SK-N-MC (cell line): Measurements from ENCODE around the gene DAB2.

Experiments used
- EZH2 ChIP-seq: fragments of 200-600 bp; sonication (generic); IDR thresholded peaks from one replicate; pipeline ENCODE4 v1.6.1; 2017; ENCODE audit warnings: antibody characterized with exemption
- POLR2AphosphoS5 ChIP-seq: IDR thresholded peaks from 2 replicates; pipeline ENCODE4 v1.6.1; 2012; ENCODE audit warnings: mild to moderate bottlenecking, low read depth, low read length, borderline replicate concordance

DNA sequence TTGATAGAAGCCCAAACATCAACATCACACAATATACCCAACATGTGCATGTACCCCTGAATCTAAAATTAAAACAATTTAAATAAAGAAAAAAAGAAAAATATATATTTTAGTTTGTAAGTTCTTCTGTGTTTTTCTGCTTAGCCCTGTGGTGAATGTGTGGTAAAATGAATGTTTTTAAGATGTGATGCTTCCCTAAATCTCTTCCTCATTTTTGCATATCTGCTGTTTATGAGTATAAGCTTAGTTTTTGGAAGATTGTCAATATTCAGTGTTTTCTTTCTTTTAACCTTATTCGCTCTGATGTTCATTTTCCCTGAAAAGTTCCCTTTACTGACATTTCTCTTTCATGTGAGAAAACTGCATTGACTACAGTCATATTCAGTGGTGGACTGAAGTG lies 44.4 kb upstream of the DAB2 start:
- TF ChIP-seq POLR2AphosphoS5 (no peak), EZH2 (no peak)
